NB4 (cell line): Measurements from ENCODE around the gene RBM20.

ENCODE experiments used
- CTCF ChIP-seq: IDR thresholded peaks from one replicate; pipeline ENCODE4 v1.5.1; 2012; ENCODE audit warnings: low read depth, low read length
- MAX ChIP-seq: IDR thresholded peaks from 2 replicates; pipeline ENCODE4 v1.6.1; 2011; ENCODE audit warnings: low read depth, low read length
- MYC ChIP-seq: IDR thresholded peaks from 2 replicates; pipeline ENCODE4 v1.6.1; 2011; ENCODE audit warnings: low read depth, low read length
- POLR2A ChIP-seq: IDR thresholded peaks from 2 replicates; pipeline ENCODE4 v1.6.1; 2011; ENCODE audit warnings: mild to moderate bottlenecking; ENCODE audit not compliant: insufficient read length; ENCODE audit errors: extremely low read depth

GRCh38 chr10:110694820-110695538 lies 50.8 kb downstream of the RBM20 start:
- TF ChIP-seq CTCF: no peak
- TF ChIP-seq MYC: no peak
- no peak for TF ChIP-seq POLR2A
- no peak for TF ChIP-seq MAX
